HG03442 (cell line): Measurements from ENCODE around the gene PDIK1L.

Source experiments
- ATAC-seq: cut with Tn5 transposase; IDR thresholded peaks from one replicate; pipeline ENCODE4 v1.9.1; 2021; ENCODE audit warnings: mild to moderate bottlenecking, moderate library complexity; ENCODE audit not compliant: unreplicated experiment

PDIK1L gene

GRCh38 chr1:26121854-26122773 is 10.5 kb downstream of the PDIK1L start:
- ATAC-seq = no peak

- ATAC-seq = no peak
Measured at GRCh38 chr1:26122988-26123973, 11.7 kb downstream of the PDIK1L start.

GRCh38 chr1:26124418-26125331 is 13.1 kb downstream of the PDIK1L start:
- no peak for ATAC-seq

- no peak for ATAC-seq
Measured at GRCh38 chr1:26125382-26125781, 13.8 kb downstream of the PDIK1L start.

DNA sequence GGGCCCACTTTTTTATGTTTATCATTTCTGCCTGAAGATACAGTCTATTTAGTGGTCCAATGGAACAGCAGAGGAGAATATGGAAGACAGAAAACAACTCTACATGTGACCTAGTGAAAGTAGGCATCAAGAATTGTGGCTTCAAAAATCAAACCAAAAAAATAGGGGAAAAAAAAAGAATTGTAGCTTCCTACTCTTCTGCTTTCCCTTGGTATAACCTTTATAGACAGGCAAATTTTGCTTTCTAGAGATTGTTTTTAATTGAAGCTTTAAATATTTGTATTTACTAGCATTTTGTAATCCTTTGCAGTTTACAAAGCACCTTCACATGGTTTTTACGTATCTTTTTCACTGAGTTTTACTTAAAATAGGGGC is 14.3 kb downstream of the PDIK1L start:
- ATAC-seq = no peak

DNA sequence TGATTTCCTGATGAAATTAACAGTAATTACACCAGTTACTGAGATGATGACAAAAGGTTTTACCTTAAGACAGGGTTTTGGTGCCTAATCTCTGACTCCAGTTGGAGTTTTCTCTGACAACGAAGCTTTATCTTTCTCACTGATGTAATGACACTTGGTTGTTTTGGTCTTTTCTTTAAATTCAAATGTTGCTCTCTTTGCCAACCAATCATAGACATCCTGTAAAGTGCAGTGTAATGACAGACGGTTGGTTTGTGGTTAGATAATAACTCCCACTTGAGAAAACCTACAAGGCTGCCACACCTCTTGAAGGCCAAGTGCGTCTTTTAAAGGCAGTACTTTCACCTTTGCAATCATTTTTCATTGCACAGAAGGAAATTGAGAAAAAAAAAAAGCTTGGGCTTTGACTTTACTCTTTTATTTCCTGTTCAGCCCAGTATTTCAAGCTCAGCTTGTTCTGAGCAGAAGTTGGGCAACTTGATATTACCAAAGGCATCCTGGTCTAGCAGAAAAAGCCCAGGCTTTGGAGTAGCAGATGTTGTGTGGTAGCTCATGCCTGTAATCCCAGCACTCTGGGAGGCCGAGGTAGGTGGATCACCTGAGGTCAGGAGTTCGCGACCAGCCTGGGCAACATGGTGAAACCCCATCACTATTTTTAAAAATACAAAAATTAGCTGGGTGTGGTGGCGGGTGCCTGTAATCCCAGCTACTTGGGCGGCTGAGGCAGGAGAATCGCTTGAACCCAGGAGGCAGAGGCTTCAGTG is 14.9 kb downstream of the PDIK1L start:
- ATAC-seq = peak; percentile 53

- ATAC-seq = no peak
Measured at GRCh38 chr1:26127235-26128163, 15.9 kb downstream of the PDIK1L start.

- ATAC-seq = no peak
Measured at GRCh38 chr1:26129778-26130177, 18.2 kb downstream of the PDIK1L start.

GRCh38 chr1:26130695-26131094 is 19.1 kb downstream of the PDIK1L start:
- no peak for ATAC-seq

DNA sequence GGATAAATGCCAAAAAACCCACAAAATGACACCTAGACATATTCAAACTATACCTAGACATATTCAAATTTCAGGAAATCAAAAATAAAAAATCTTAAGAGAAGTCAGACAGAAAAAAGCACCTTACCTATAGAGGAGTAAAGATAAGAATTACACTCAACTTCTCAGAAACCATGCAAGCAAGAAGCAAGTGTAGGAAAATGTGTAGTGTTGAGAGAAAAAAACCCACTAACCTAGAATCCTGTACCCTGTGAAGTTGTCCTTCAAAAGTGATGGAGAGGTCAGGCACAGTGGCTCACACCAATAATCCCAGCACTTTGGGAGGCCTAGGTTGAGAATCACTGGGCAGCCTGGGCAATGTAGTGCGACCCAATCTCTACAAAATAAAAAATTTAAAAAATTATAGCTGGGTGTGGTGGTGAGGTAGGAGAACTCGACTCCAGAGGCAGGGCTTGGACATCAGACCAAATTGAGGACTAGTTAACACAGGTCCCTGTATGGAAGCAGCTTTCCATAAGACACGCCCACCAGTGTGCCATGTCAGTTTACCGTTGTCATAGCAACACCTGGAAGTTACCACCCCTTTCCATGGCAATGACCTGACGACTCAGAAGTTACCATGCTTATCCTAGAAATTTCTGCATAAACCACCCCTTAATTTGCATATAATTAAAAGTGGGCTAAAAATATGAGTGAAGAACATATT is 20.7 kb downstream of the PDIK1L start:
- no peak for ATAC-seq

GRCh38 chr1:26132834-26133167 is 21.2 kb downstream of the PDIK1L start:
- ATAC-seq = no peak

DNA sequence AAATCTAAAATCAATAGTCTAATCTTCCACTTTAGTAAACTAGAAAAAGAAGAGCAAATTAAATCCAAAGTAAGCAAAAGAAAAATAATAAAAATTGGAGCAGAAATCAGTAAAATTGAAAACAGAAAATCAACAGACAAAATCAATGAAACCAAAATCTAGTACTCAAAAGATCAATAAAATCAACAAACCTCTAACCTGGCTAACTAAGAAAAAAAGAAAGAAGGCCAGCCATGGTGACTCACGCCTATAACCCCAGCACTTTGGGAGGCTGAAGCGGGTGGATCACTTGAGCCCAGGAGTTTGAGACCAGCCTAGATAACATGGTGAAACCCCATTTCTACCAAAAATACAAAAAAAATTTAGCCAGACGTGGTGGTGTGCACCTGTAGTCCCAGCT is 22.8 kb downstream of the PDIK1L start:
- ATAC-seq = no peak

DNA sequence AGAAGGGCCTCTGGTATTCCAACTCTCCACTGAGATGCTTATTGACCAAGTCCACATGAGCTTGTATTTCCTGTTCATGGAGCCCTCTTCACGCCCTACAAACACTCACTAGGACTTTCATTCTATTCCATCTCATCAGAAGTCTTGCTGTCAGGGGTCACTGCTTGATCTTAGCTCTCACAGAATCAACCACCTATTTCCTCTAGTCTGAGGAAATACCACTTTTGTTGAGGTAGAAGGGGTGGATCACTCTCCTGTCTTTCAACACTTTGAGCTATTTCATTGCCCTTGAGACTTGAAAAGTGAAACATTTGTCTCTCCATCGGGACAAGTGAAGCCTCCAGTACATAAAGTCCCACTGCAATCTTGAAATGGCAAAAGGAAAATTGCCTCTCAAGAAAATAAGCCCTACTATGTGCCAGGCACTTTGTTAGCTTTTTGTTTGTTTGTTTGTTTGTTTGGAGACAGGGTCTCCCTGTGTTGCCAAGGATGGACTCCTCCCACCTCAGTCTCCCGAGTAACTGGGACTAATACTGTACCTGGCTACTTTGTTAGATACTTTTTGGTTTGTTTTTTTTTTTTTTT is 27.4 kb downstream of the PDIK1L start:
- no peak for ATAC-seq

DNA sequence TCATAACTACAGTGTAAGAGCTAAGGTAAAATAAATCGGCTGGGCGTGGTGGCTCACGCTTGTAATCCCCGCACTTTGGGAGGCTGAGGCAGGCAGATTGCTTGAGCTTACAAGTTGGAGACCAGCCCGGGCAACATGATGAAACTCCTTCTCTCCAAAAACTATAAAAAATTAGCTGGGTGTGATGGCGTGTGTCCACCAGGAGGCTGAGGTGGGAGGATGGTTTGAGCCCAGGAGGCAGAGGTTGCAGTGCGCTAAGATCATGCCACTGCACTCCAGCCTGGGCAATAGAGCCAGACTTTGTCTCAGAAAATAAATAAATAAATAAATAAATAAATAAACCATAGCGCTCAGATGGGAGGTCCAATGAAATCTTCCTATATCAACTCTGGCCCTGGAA is 30.5 kb downstream of the PDIK1L start:
- no peak for ATAC-seq

- no peak for ATAC-seq
Measured at GRCh38 chr1:26145041-26145959, 33.7 kb downstream of the PDIK1L start.

- no peak for ATAC-seq
Measured at GRCh38 chr1:26145960-26146294, 34.3 kb downstream of the PDIK1L start.

DNA sequence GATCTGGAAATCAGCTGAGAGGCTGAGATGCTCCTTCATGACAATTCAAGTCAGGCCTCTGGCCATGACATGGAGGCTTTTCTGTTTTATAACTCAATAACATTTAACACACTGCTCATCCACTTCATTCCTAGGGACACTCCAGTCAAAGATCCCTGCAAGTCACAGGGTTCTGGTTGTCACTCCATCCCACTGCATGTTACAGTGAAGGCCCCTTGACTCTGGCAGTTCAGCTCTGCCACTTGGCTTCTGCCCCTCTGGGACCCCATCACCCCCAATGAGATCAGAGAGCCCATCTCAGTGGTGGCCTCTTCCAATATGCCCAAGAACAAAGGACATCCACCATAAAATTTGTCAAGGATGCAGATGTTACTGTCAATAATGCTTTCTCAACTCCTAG is 37.3 kb downstream of the PDIK1L start:
- no peak for ATAC-seq
